ENCODE results near the gene KCNIP4. TPM values are rescaled to one million over a fixed set of nuclear protein-coding genes. Genes with fewer than 3 reads are reported as not detected.

The KCNIP4 gene
- total and polyA plus RNA-seq, 2 of the 4 experiments (the other 2 are of a cell fraction) = not detected

- no peak for TF ChIP-seq RCOR1 (IDR thresholded peaks at IDR 0.05; ENCODE audit: insufficient replicate concordance, low read length)
- no peak for TF ChIP-seq MAZ (IDR thresholded peaks at IDR 0.05; ENCODE audit: borderline replicate concordance, low read depth, low read length)
- TF ChIP-seq BHLHE40 (IDR thresholded peaks at IDR 0.05; ENCODE audit: low read depth, low read length) = no peak
- no peak for TF ChIP-seq CEBPB (IDR thresholded peaks at IDR 0.05; ENCODE audit: low read depth, low read length)
- no peak for TF ChIP-seq MXI1 (IDR thresholded peaks at IDR 0.05; ENCODE audit: borderline replicate concordance, low read depth, low read length)
- TF ChIP-seq MAFK (IDR thresholded peaks at IDR 0.05; ENCODE audit: low read depth, low read length) = no peak
- TF ChIP-seq RFX5 (IDR thresholded peaks at IDR 0.05; ENCODE audit: low read depth, low read length) = no peak
- no peak for TF ChIP-seq USF2 (IDR thresholded peaks at IDR 0.05; ENCODE audit: low read depth, low read length)
- TF ChIP-seq NFE2L2 (IDR thresholded peaks at IDR 0.05; ENCODE audit: low read depth, low read length) = no peak
- H3K56ac ChIP-seq (ENCODE audit: extremely low read depth, insufficient read depth, low read length) = no peak overlapping the region
- no peak overlapping the region for H2AK5ac ChIP-seq (ENCODE audit: low read depth, low read length)
- H2BK120ac ChIP-seq (ENCODE audit: low read depth, low read length) = no peak overlapping the region
- no peaks in the 10 kb centered on the region for H3K4me1 ChIP-seq (ENCODE audit: control insufficient read depth, insufficient read depth, low read length)
- no peak overlapping the region for H3K9ac ChIP-seq (ENCODE audit: low read depth, low read length)
- no TSS peak for BruUV-seq (replicated peaks)
- H3K4me3 ChIP-seq (ENCODE audit: insufficient read depth, low read depth, low read length) = no peak overlapping the region
- H2AK9ac ChIP-seq (replicated peaks; ENCODE audit: low read depth, low read length, poor library complexity) = no peak overlapping the region
- CTCF ChIA-PET = no interaction called here
- no peak overlapping the region for H3K27ac ChIP-seq (ENCODE audit: insufficient read depth, low read length)
- no peaks in the 10 kb centered on the region for H3K9me1 ChIP-seq (ENCODE audit: insufficient read depth, low read length)
- intact Hi-C loops (cut with micrococcal nuclease) (loop anchor here (5.0 kb wide), 1 partner anchor 253 kb away; no protein-coding TSS in a partner anchor), dilution Hi-C loops (cut with HindIII; ENCODE audit: low sequenced_read_pairs, unreplicated experiment) (no loop called here), in situ Hi-C loops (cut with MboI; ENCODE audit: low sequenced_read_pairs) (loop anchor here (25.0 kb wide), 1 partner anchor 248 kb away; no protein-coding TSS in a partner anchor)
- H3K4ac ChIP-seq (ENCODE audit: low read depth, low read length) = no peak overlapping the region
- H3K27me3 ChIP-seq (ENCODE audit: control insufficient read depth, insufficient read depth, low read length) = no peaks in the 10 kb centered on the region
- H3K23ac ChIP-seq (ENCODE audit: low read depth, low read length) = no peak overlapping the region
- no peaks in the 10 kb centered on the region for H4K20me1 ChIP-seq (ENCODE audit: insufficient read depth, low read length)
- no peaks in the 10 kb centered on the region for H3K79me1 ChIP-seq (ENCODE audit: low read depth in 1 of 2, low read length in 2 of 2)
- no peak overlapping the region for H3K14ac ChIP-seq (replicated peaks; ENCODE audit: low read depth, low read length)
- H3K18ac ChIP-seq (ENCODE audit: low read depth, low read length) = no peak overlapping the region
- H2BK15ac ChIP-seq (ENCODE audit: low read depth, low read length) = no peak overlapping the region
- H4K5ac ChIP-seq (ENCODE audit: low read depth, low read length) = no peak overlapping the region
- H2BK20ac ChIP-seq (ENCODE audit: low read depth, low read length) = no peak overlapping the region
- H4K8ac ChIP-seq (ENCODE audit: low read depth in 2 of 2, low read length in 2 of 2) = no peak overlapping the region
- WGBS, 2 experiments (ENCODE audit: extremely low coverage in 2 of 2, insufficient read length in 1 of 2) = no CpG with 5 or more reads among the region's 4 CpGs
- H4K91ac ChIP-seq (ENCODE audit: insufficient read depth, low read depth, low read length) = no peak overlapping the region
- no peaks in the 10 kb centered on the region for H3K36me3 ChIP-seq (ENCODE audit: control insufficient read depth, insufficient read depth, low read length)
- H2AFZ ChIP-seq (replicated peaks; ENCODE audit: low read length, poor library complexity) = no peak overlapping the region
- no peak for DNase-seq
- no peak for ATAC-seq (ENCODE audit: low read depth)
- H3K4me2 ChIP-seq (ENCODE audit: low read depth, low read length) = no peak overlapping the region
- 0 out of 2 replicates have a peak, but pooled peaks cover 4% of the 10 kb centered on the region for H3K9me3 ChIP-seq (ENCODE audit: control insufficient read depth, insufficient read depth, low read length)
- H2BK5ac ChIP-seq (ENCODE audit: low read depth, low read length, poor library complexity, severe bottlenecking) = no peak overlapping the region
- POLR2A ChIA-PET (ENCODE audit: unreplicated experiment) = no interaction called here
Observed at GRCh38 chr4:21514022-21514694, 434.4 kb downstream of the KCNIP4 start.
